ENCODE data around the gene VPS8.

VPS8 gene

DNA sequence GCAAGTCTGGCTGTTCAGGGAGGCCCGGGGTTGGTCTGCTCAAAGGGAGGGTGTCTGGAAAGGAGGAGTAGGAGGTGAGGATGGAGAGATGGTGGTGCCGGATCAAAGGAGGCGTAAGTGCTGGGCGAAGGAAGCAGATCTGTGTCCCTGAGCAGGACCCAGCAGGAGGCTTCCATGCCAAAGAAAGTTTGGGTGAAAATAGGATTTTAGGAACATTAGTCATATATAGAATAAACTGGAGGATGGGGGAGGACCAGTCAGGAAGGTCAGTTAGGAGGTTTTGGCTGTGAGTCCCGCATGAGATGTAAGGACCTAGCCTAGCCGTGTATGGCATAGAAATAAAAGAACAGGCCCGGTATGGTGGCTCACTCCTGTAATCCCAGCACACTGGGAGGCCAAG, 28.6 kb upstream of the VPS8 start:
- no peak for DNase-seq

DNA sequence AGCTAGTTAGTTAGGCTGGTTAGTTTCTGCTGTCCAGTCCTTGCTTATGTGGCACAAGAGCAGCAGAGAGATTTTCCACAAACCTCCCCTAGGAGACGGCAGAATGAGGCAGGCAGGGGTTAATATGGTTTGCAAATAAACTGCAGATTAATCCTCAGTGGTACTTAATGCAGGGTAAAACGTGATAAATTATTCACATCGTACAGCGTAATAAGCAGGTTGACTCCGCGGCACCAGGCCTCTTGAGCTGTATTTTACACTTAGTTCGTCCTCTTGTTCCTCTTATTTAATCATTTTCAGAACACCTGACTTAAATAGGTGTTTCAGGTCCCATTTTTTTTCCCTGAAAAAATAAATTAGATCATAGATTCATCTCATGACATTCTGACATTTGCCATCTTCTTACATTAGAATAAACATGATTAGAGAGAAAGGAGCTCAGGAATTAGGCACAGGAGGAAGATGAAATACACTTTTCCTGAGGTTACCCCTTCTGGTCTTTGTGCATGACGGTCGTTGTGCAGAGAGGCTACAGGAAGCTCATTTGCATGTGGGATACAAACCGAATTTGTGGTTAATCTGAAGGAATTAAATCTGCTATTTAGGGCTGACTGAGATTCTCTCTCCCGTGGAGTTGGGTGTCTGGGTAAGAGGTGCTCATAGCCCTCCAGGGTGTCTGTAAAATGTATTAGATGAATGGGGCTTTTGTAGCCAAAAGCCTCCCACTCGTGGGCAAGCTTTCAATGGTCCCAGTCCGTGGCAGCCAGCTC, 27.1 kb upstream of the VPS8 start:
- no peak for DNase-seq

GRCh38 chr3:184785890-184786279, 26.1 kb upstream of the VPS8 start:
- DNase-seq, result peak; percentile 59 to 69 (median 61)

- peak; percentile 76 to 82 (median 80) for DNase-seq
These were observed 25.6 kb upstream of the VPS8 start for GRCh38 chr3:184786280-184786941.

DNA sequence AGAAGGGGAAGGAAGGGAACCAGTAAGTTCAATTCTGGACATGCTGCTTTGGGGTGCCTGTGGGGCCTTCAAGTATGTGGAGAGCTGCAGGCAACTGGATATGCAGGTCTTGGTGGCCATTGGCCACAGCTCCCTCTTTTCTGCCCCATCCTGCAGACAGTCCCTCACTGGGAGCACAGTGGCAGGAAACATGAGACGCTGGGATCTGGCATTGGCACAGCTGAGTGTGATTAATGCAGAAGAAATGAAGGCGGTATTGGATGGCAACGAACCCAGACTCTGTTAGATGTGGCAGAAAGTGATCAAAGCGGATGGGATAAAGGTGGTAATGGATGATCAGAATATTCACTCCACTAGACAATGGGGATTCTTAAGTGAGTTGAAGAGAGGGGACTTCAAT, 23.2 kb upstream of the VPS8 start:
- no peak for DNase-seq

- no peak for DNase-seq
These were observed 22.5 kb upstream of the VPS8 start for GRCh38 chr3:184789314-184789998.

GRCh38 chr3:184791171-184791570, 20.8 kb upstream of the VPS8 start:
- DNase-seq, result no peak

DNA sequence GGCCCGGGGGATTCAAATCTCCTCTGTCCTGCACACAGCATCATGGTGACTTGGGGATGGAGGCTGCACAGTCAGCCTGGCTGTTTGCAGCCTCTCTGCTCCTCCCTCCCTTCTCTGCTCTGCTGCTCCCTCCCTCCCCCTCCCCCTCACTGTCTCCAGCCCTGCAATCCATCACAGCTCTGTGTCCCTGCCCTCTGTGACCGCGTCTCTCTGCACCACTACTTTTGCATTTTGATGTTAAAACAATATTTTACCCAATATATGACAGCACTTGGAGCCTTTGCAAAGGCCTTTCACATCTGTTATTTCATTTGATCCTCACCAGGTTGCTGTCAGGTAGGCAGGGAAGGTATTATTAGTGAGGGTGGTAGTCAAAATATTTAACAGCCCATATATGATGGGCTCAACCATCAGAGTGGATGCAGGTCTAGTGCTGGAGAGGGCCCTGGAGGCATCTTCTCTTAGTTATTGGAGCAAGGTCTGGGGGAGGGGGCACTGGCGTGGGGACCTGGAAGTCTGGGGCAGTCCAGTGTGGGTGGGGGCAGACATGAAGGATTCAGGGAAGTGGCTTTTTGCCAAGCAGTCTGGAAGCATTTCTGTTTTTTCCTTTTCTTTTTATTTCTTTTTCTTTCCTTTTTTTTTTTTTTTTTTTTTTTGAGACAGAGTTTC, 16.3 kb upstream of the VPS8 start:
- peak; percentile 24 to 43 (median 41) for DNase-seq

GRCh38 chr3:184796551-184796950, 15.4 kb upstream of the VPS8 start:
- DNase-seq, result no peak

DNA sequence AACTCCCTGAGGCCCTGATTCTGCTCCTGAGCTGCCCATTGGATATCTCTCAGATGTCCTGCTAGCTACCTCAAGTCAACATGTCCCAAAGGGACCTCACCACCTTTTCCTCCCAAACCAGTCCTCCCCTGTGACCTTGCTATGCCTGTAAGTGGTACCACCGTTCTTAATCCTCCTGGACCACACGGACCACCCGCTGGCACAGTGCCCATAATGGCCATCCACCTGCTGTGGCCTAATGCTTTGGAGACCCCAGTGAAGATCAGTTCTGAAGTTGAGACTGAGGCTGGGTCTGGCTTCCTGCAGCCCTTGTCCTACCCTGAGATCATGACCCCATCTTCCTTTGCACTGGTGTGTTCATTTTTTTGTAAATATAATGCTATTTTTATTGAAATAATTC, 15.0 kb upstream of the VPS8 start:
- DNase-seq, result no peak

- DNase-seq, result no peak
These were observed 13.8 kb upstream of the VPS8 start for GRCh38 chr3:184798120-184798519.

DNA sequence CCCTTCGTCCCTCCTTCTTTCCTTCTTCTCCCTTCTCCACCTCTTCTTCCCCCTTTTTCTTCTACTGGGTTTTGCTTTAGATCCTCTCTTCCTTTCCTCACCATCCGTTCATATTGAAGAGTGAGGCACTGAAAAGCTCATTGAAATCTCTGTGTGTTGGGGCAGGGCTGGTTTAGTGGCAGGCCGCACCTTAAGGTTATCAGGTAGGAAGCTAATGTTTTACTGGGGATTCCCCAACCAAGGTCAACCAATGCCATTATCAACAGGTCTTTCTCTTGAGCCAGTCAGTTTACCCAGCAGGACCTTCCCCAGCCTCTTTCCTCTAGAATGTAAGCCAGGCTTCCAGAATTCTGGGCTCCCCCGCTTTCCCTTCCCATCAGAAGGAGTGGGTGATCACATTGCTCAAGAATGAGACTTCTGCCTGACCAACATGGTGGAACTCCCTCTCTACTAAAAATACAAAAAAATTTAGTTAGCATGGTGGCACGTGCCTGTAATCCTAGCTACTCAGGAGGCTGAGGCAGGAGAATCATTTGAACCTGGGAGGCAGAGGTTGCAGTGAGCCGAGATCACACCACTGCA, 11.5 kb upstream of the VPS8 start:
- DNase-seq, result peak in 1 of 3 donors; percentile 26

DNA sequence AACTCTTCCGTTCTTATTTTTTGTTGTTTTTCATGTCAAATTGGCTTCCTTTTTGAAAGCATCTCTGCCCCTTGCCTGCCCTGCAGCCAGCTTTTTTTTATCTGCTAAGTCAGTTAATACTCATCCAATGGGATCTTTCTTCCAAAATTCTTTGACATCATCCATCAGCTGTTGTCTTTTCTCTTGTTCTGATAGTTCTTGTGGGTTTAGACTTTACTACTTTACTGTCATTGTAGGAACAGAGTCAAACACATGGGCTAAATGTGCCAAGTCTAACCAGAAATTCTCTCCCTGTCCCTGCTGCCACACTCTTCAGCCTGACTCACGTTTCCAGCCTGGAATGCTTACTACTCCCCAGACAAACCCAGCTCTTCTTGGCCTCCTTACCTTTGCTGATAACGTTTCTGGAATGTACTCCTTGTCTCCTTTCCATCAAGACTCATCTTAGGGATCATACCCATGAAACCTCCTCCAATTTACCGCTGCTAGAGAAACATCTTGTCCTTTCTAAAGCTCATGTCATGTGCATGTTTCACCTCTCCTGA, 10.7 kb upstream of the VPS8 start:
- no peak for DNase-seq

- DNase-seq, result no peak
These were observed 9.8 kb upstream of the VPS8 start for GRCh38 chr3:184802150-184802549.

DNA sequence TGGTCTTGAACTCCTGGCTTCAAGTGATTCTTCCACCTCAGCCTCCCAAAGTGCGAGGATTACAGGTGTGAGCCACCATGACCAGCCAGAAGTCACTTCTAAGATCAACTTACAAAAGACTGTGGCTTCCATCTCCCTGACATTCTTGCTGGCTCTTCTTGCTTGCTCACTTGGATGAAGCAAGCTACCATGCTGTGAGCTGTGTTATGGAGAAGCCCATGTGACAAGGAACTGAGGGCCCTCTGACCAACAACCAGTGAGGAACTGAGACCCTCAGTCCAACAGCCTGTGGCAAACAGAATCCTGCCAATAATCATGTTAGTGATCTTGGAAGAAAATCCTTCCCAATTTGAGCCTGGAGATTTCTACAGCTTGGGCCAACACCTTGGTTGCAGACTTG, 7.2 kb upstream of the VPS8 start:
- DNase-seq, result no peak

- DNase-seq, result peak; percentile 75 to 89 (median 84)
These were observed 6.5 kb upstream of the VPS8 start for GRCh38 chr3:184805351-184806038.

DNA sequence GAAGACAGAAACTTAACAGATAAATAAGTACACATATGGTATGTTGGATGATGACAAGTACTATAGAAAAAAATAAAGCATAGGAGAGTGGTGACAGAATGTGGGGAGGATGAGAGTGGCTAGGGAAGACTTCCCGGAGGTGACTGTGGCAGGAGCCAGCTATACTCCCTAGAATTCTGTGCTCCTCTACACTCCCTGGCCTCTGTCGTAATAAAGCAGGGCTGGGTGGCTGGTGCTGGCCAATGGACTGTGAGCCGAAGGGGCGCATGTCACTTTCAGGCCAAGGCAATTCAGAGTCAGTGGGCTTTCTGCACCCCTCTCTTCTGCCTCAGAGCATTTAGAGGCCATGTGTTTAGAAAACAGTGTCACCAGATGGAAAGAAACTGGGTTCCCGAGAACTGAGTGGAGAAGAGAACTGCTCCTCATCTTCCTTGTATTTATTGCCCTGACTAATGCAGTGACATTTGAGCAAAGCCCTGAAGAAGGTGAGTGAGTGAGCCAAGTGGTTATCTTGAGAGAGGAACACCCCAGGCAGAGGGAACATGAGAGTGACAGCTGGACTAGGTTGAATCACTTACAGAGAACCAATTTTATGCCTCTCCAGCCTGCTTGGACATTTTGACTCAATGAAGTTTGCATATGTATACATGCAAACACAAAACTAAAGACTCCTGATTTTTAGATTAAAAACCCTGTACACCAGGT, 5.2 kb upstream of the VPS8 start:
- DNase-seq, result no peak

GRCh38 chr3:184807549-184807948, 4.4 kb upstream of the VPS8 start:
- DNase-seq, result no peak

GRCh38 chr3:184808021-184808420, 3.9 kb upstream of the VPS8 start:
- DNase-seq, result no peak

DNA sequence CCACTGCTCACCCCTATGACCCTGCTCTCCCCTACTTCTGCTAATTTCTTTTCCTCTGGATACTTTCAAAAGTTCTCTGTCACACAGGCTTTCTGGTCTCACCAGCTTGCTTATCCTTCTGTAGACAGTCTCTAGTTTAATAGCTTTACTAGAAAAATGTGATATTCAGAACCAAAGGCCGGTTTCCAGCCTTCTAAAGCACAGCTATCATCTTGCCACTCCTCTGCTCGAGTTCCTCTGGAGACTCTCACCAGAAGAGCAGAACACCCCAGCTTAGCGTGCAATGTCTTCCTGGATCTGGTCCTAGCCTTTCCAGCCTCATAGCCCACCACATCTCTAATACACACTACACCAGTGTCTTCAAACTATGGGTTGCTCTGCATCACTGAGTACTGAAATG, 1.8 kb upstream of the VPS8 start:
- no peak for DNase-seq

DNA sequence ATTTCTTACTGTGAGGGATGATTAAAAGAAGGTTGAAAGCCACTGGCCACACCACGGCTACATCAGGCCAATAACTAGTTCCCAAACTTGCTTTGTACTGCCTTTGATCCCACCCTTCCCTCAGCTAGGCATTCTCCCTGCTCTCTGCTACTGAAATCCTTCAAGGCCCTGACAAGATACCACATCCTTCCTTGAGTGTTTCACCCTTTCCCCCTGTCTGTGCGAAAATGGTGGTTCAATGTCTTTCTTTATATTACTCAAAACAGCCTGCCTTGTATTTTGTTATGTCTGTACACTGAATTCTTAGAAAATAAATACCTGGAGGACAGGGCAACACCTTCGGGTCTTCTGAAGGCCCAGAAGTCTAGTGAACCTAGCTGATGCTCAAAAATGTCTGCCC, 932 bp upstream of the VPS8 start:
- no peak for DNase-seq

- no peak for DNase-seq
These were observed 335 bp upstream of the VPS8 start for GRCh38 chr3:184811663-184811998.
